ENCODE results near the gene SCRT2.

DNA sequence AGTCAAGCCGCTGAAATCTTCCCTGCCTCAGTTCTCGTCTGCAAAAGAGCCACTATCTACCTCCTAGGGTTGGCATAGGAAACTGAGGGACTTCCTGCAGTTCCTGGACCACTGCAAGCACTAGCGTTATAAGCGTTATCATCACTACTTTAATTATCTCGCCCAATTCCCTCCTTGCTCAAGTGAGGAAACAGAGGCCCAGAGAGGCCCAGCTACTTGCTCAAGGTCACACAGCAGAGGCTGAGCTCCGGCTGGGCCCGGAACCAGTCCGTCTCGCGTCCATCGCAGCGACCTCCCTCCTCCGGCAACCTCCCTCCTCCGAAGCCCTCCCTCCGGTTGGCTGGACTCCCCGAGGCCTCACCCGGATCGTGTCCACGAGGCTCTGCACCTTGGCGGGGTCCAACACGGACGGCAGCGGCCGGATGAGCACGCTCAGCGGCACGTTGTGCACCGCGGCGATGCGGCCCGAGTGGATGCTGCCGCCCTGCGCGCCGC is 22.9 kb downstream of the SCRT2 start:
- TF ChIP-seq, protein P1, sequence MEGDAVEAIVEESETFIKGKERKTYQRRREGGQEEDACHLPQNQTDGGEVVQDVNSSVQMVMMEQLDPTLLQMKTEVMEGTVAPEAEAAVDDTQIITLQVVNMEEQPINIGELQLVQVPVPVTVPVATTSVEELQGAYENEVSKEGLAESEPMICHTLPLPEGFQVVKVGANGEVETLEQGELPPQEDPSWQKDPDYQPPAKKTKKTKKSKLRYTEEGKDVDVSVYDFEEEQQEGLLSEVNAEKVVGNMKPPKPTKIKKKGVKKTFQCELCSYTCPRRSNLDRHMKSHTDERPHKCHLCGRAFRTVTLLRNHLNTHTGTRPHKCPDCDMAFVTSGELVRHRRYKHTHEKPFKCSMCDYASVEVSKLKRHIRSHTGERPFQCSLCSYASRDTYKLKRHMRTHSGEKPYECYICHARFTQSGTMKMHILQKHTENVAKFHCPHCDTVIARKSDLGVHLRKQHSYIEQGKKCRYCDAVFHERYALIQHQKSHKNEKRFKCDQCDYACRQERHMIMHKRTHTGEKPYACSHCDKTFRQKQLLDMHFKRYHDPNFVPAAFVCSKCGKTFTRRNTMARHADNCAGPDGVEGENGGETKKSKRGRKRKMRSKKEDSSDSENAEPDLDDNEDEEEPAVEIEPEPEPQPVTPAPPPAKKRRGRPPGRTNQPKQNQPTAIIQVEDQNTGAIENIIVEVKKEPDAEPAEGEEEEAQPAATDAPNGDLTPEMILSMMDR (IDR thresholded peaks at IDR 0.05), result no peak
- TF ChIP-seq POLR2AphosphoS5 (IDR thresholded peaks at IDR 0.05; ENCODE audit: low read depth, low read length) (no peak), TCF7L2 (IDR thresholded peaks at IDR 0.05; ENCODE audit: low read depth, low read length) (no peak)

Data from Panc1 (cell line).